Stimulated activated CD8-positive, alpha-beta memory T cell treated with anti-CD3 and anti-CD28 coated beads, Interleukin-2, amount 100 ng/mL, for 48 hours (primary cell): ENCODE data around the gene GHR.
"Not testable (repeated sequence)": the region's sequence is repeated elsewhere in the genome, so short reads cannot be mapped to it uniquely, and the experiment has no call there.

ENCODE experiments used
- DNase-seq, 2 donors: peaks; one replicate each; pipeline ENCODE4 v3.0.0-alpha.2; 2020; ENCODE audit warnings: low read depth in 2 of 2

Gene GHR

DNA sequence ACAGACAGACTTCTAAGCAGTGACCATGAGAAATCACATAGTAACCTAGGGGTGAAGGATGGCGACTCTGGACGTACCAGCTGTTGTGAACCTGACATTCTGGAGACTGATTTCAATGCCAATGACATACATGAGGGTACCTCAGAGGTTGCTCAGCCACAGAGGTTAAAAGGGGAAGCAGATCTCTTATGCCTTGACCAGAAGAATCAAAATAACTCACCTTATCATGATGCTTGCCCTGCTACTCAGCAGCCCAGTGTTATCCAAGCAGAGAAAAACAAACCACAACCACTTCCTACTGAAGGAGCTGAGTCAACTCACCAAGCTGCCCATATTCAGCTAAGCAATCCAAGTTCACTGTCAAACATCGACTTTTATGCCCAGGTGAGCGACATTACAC lies 295.4 kb downstream of the GHR start:
- no peak for DNase-seq

- DNase-seq: no peak
Measured at GRCh38 chr5:42719034-42719433, 295.8 kb downstream of the GHR start.

- DNase-seq: no peak
Measured at GRCh38 chr5:42720251-42720650, 297.0 kb downstream of the GHR start.

- DNase-seq: no peak
Measured at GRCh38 chr5:42721484-42721883, 298.2 kb downstream of the GHR start.

- DNase-seq: not testable (repeated sequence)
Measured at GRCh38 chr5:42734531-42735058, 311.4 kb downstream of the GHR start.

GRCh38 chr5:42740920-42741319 lies 317.7 kb downstream of the GHR start:
- no peak for DNase-seq

DNA sequence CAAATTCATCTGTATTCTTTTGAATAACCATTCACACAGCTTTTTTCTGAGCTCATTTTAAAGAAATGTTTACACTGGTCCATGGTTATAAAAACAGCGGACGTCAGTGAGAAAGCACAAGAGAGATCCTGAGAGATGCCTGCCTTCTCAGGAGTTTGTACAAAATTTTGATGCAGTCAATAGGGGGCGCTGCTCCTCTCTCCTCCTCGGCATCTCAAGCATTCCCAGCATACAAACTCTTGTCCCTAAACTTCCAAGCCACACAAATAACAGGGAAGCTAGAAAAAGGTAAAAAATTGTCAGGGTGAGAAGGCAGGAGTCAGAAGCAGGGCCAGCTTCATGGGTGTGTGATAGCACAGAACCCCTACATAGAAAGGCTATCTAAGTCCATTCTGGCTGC lies 322.2 kb downstream of the GHR start:
- DNase-seq: no peak

GRCh38 chr5:42745856-42746255 lies 322.6 kb downstream of the GHR start:
- DNase-seq: no peak

GRCh38 chr5:42749020-42749419 lies 325.8 kb downstream of the GHR start:
- DNase-seq: no peak

DNA sequence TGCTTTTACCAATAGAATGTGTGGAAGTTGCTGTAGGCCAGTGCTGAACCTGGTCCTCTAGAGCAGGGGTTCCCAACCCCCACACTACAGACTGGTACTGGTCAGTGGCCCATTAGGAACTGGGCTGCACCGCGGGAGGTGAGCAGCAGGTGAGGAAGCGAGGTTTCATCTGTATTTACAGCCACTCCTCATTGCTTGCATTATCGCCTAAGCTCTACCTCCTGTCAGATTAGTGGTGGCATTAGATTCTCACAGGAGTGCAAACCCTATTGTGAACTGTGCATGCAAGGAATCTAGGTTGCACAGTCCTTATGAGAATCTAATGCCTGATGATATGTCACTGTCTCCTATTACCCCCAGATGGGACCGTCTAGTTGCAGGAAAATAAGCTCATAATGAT lies 327.3 kb downstream of the GHR start:
- DNase-seq: no peak

- DNase-seq: no peak
Measured at GRCh38 chr5:42751044-42751443, 327.8 kb downstream of the GHR start.

DNA sequence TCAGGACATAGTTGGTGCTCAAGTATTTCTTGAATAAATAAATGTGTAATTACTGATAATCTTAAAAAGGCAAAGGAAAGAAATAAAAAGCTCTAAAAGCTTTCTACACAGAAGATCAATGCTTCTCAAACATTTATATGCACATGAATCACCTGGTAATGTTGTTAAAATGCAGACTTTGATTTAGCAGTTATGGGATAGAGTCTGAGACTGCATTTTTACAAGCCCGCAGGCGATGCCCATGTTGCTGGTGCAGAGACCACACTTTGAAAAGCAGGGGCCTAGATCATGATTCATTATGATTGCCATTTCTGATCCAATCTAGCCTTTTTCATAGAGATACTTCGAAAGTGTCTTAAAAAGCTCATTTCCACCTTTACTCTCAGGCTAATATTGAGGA lies 329.9 kb downstream of the GHR start:
- DNase-seq: no peak

DNA sequence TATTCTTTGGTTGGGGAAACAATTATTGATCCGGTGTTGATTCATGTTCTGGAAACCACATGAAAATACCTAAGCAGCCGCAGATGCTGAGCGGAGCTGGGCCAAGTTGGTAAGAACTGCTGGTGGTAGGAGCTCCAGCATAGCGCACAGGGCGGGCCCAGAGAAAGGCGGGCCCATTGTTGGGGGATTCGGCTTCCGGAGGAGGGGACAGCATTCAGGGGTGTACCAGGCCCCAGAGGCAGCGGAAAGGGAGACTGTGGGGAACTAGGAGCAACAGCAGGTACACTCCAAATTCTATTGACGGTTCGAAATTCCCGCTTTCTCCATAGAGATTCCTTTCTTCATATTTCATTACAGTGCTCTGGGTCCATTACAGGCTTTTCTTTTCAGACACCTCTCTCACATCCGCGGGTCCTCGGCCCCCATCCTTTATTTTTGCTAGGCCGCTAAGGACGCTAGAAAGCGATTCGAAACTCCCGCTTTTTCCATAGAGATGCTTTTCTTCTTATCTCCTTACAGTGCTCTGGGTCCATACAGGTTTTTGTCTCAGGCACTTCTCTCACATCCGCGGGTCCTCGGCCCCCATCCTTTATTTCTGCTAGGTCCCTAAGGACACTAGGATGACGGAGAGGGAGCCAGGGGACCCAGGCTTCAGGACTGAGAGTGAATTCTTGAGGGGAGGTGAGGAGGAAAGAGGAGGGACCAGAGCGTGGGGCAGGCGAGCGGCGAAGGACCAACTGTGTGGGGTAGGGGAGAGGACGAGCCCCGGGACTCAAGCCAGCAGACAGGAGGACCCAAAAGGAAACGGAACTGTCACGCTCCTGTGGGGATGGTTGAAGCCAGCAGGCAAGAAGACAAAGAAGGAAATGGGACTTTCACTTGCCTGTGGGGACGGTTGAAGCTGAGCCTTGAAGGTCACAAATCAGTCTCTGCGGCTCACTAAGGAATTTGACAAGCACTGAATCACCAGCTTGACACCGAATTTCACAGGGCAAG lies 333.7 kb downstream of the GHR start, which contains the start of gene CCDC152:
Gene CCDC152, plus strand, starts transcription at position 213 of the 996 bp plus-strand sequence. CDS start 2,304 bp downstream, outside the sequence.
- DNase-seq: peak; percentile 46 to 55

GRCh38 chr5:42759456-42759855 lies 336.2 kb downstream of the GHR start:
- no peak for DNase-seq

DNA sequence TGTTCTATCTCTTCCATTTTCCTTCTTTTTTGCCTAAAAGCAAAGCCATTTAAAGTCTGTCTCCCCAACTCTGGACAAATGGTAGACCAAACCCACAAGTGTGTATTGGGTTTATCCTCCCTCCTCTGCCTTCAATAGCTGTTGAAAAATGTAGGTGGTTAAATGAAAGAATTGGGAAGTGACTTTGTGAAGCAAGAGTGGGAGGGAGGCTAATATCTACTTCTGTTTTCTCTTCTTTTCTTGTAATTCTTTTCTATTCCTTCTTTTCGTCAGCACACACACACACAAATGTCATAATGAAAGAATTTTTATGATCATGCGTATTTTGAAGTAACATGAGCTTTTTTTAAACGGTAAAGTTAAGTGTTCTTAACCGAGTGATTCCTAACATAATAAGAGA lies 337.2 kb downstream of the GHR start:
- no peak for DNase-seq

DNA sequence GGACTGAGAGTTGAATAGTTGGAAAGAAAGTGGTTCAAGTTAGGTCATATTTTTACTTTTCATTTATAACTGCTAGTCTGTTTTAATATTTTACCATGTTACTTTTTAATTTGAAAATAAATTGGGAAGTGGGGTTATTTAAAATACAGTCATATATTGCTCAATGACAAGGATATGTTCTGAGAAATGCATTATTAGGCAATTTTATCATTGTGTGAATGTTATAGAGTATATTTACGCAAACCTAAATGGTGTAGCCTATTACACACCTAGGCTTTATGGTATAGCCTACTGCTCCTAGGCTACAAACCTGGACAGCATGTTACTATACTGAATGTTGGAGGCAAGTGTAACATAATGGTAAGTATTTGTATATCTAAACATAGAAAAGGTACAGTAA lies 338.6 kb downstream of the GHR start:
- DNase-seq: no peak

GRCh38 chr5:42767491-42768105 lies 344.4 kb downstream of the GHR start:
- DNase-seq: no peak

GRCh38 chr5:42768106-42768504 lies 344.9 kb downstream of the GHR start:
- DNase-seq: no peak

- no peak for DNase-seq
Measured at GRCh38 chr5:42770003-42770402, 346.8 kb downstream of the GHR start.
